ENCODE results near the gene DIS3L. TPM values are rescaled to one million over a fixed set of nuclear protein-coding genes. Genes with fewer than 3 reads are reported as not detected.
A peak's percentile ranks its signal among the peaks of the same experiment; 100 is the strongest.

DIS3L gene
- total RNA-seq, 2 experiments from 2014 or later: 22.6 to 24.3 TPM

DNA sequence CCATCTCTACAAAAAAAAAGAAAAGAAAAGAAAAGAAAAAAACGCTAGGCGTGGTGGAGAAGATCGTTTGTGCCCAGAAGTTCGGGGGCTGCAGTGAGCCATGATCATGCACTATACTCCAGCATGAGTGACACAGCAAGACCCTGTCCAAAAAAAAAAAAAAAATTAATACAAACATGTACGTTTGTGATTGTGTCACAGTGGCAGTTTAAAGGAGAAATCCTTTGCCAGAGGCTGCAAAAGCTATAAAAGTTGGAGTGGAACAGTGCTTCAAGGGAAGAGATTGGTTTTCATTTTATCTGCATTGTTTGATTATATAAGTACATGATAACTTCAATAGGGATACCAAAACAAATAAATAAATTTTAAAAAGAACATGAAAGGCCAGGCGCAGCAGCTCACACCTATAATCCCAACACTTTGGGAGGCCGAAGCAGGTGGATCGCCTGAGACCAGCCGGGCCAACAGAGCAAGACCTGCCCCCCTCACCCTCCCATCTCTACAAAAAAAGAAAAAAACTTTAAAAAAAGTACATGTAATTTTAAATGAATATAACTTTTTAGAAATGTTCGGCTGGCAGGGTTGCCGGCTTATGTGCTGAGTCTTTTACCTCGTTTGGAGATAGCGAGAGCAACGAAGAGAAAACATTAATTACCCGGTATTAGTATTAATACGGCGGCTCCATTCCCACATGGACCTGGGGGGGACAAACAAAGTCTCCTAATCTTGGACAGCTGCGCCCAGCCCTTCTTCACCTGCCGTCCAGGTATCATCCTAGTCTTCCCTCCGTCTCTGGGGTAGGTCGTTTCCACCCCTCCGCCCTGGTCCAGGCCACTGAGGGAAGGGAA is 573 bp upstream of the DIS3L start:
- ChIA-PET CTCF (interaction anchor here (0.9 to 2.2 kb wide), 2 partner anchors 93 to 206 kb away, joined by 3 to 13 read pairs; partner anchors contain the start of gene SNAPC5), POLR2A (interaction anchor here (0.7 to 1.9 kb wide), 8 partner anchors 9 to 212 kb away, joined by 3 to 9 read pairs (median 4); partner anchors contain the start of genes MAP2K1, SNAPC5 and ZWILCH)
- no peaks in the 10 kb centered on the region for H3K27me3 ChIP-seq (ENCODE audit: control insufficient read depth in 1 of 2, insufficient read depth in 2 of 2, low read length in 2 of 2)
- H3K36me3 ChIP-seq (ENCODE audit: insufficient read depth, low read length): peaks cover 3% of the 10 kb centered on the region
- ATAC-seq (ENCODE audit: poor library complexity): no peak
- Mint-ChIP-seq H3K27me3 (no peaks in the 10 kb centered on the region), H3K9me3 (no peaks in the 10 kb centered on the region), H3K4me1 (ENCODE audit: low read depth) (peaks cover 52% of the 10 kb centered on the region), H3K36me3 (ENCODE audit: low read depth) (peaks cover 15% of the 10 kb centered on the region), H3K27ac (peak overlapping the region; percentile 97), H3K4me3 (peak overlapping the region; percentile 92)
- peak overlapping the region; percentile 80 to 93 for H3K27ac ChIP-seq (ENCODE audit: low read depth in 1 of 2, low read length in 2 of 2)
- H3K4me3 ChIP-seq (ENCODE audit: low read length): peak overlapping the region; percentile 72
- H3K9me3 ChIP-seq (ENCODE audit: control insufficient read depth in 1 of 2, insufficient read depth in 1 of 2, low read length in 2 of 2): no peaks in the 10 kb centered on the region
- intact Hi-C loops (cut with DNase I, micrococcal nuclease): loop anchor here (2.0 to 10.0 kb wide), 4 partner anchors 65 to 408 kb away; partner anchors contain the start of genes MAP2K1 (in 1 of the 2), SNAPC5 (in 1 of the 2) and TIPIN (in 1 of the 2)
- peaks cover 33% of the 10 kb centered on the region for H3K4me1 ChIP-seq (ENCODE audit: insufficient read depth, low read length)
- TF ChIP-seq, protein P1, sequence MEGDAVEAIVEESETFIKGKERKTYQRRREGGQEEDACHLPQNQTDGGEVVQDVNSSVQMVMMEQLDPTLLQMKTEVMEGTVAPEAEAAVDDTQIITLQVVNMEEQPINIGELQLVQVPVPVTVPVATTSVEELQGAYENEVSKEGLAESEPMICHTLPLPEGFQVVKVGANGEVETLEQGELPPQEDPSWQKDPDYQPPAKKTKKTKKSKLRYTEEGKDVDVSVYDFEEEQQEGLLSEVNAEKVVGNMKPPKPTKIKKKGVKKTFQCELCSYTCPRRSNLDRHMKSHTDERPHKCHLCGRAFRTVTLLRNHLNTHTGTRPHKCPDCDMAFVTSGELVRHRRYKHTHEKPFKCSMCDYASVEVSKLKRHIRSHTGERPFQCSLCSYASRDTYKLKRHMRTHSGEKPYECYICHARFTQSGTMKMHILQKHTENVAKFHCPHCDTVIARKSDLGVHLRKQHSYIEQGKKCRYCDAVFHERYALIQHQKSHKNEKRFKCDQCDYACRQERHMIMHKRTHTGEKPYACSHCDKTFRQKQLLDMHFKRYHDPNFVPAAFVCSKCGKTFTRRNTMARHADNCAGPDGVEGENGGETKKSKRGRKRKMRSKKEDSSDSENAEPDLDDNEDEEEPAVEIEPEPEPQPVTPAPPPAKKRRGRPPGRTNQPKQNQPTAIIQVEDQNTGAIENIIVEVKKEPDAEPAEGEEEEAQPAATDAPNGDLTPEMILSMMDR (IDR thresholded peaks at IDR 0.05): no peak
- peak in 1 of 14 experiments; percentile 6 for DNase-seq

DNA sequence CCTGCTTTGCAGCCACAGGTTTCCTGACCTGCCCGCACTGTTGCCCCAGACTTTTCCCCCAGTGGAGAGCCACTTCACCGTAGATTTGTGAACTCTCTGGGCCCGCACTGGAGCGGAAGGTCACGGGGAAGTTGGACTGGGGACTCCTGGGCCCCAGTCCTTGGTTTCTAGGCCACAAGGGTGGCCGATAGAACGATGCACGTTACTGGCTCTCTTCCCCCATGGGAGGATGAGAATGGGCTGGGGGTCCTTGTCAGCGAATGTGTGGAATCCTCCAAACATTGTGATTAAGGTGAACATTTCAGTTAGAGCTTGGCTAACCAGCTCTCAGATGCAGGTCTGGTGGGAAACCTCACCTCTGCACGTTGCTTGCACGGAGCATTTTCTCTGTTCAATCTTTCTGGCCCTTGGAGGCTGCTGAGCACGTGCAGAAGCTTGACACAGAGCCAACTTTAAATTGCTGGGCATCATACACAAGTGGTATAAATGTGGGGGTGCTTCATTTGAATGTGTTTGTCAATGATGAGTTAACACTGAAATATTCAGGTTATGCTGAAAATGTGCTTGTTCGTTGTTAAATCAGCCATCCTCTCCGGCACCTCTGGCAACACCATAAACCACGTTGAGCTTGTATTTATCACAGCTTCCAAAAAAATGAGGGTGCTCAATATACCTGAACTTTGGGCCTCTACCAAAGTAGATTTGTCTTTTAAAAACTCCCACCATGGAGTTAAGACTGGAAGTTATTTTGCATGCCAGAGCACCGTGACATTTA is 976 bp downstream of the DIS3L start:
- no peaks in the 10 kb centered on the region for H3K9me3 Mint-ChIP-seq
- peaks cover 28% of the 10 kb centered on the region for H3K36me3 Mint-ChIP-seq (ENCODE audit: low read depth)
- Histone ChIP-seq H3K9me3 (ENCODE audit: control insufficient read depth in 1 of 2, insufficient read depth in 1 of 2, low read length in 2 of 2) (no peaks in the 10 kb centered on the region), H3K4me3 (ENCODE audit: low read length) (peak overlapping the region; percentile 75), H3K4me1 (ENCODE audit: insufficient read depth, low read length) (peaks cover 33% of the 10 kb centered on the region), H3K27me3 (ENCODE audit: control insufficient read depth in 1 of 2, insufficient read depth in 2 of 2, low read length in 2 of 2) (no peaks in the 10 kb centered on the region), H3K27ac (ENCODE audit: low read depth in 1 of 2, low read length in 2 of 2) (peak overlapping the region; percentile 80 to 86), H3K36me3 (ENCODE audit: insufficient read depth, low read length) (peaks cover 12% of the 10 kb centered on the region)
- H3K4me3 Mint-ChIP-seq: peak overlapping the region; percentile 86
- CTCF ChIA-PET: no interaction called here
- H3K27me3 Mint-ChIP-seq: no peaks in the 10 kb centered on the region
- peak in 5 of 14 experiments; percentile 5 to 54 (median 52) for DNase-seq
- H3K4me1 Mint-ChIP-seq (ENCODE audit: low read depth): peaks cover 49% of the 10 kb centered on the region
- ATAC-seq (ENCODE audit: poor library complexity): peak; percentile 29
- intact Hi-C loops (cut with DNase I, micrococcal nuclease): loop anchor here (5.0 to 10.0 kb wide), 3 partner anchors 63 to 410 kb away; partner anchors contain the start of genes MAP2K1 (in 1 of the 2) and TIPIN (in 1 of the 2)
- H3K27ac Mint-ChIP-seq: peak overlapping the region; percentile 91
- POLR2A ChIA-PET: interaction anchor here (0.6 to 1.5 kb wide), 9 partner anchors 8 to 425 kb away, joined by 3 to 12 read pairs (median 3); partner anchors contain the start of genes RAB11A, RPL4, TIPIN and ZWILCH
- TF ChIP-seq, protein P1 (IDR thresholded peaks at IDR 0.05): no peak

DNA sequence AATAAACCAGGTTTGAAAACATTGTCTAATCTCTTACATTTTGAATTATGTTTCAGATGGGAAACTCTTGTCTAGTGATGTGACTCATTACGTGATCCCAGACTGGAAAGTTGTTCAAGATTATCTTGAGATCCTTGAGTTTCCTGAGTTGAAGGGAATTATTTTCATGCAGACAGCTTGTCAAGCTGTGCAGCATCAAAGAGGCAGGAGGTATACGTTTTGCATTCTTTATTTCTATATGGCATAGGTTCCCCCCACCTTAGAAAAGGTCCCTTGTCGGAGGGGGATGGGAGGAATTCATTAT is 1.5 kb downstream of the DIS3L start:
- POLR2A ChIA-PET: interaction anchor here (1.1 to 1.5 kb wide), 4 partner anchors 109 to 426 kb away, joined by 3 to 12 read pairs (median 10); partner anchors contain the start of genes RAB11A, RPL4 and ZWILCH

More for the DNA sequence above, 1.5 kb downstream of the DIS3L start:
- TF ChIP-seq, protein P1 (IDR thresholded peaks at IDR 0.05): no peak
- Histone ChIP-seq H3K9me3 (ENCODE audit: control insufficient read depth in 1 of 2, insufficient read depth in 1 of 2, low read length in 2 of 2) (no peaks in the 10 kb centered on the region), H3K27ac (ENCODE audit: low read depth in 1 of 2, low read length in 2 of 2) (no peak overlapping the region), H3K27me3 (ENCODE audit: control insufficient read depth in 1 of 2, insufficient read depth in 2 of 2, low read length in 2 of 2) (no peaks in the 10 kb centered on the region), H3K4me3 (ENCODE audit: low read length) (no peak overlapping the region), H3K4me1 (ENCODE audit: insufficient read depth, low read length) (peaks cover 33% of the 10 kb centered on the region), H3K36me3 (ENCODE audit: insufficient read depth, low read length) (peaks cover 12% of the 10 kb centered on the region)
- H3K4me3 Mint-ChIP-seq: peak overlapping the region; percentile 86
- CTCF ChIA-PET: no interaction called here
- no peaks in the 10 kb centered on the region for H3K27me3 Mint-ChIP-seq
- H3K9me3 Mint-ChIP-seq: no peaks in the 10 kb centered on the region
- intact Hi-C loops (cut with DNase I, micrococcal nuclease): loop anchor here (5.0 to 10.0 kb wide), 3 partner anchors 62 to 410 kb away; partner anchors contain the start of genes MAP2K1 (in 1 of the 2) and TIPIN (in 1 of the 2)
- ATAC-seq (ENCODE audit: poor library complexity) (no peak), DNase-seq (no peak)
- peaks cover 31% of the 10 kb centered on the region for H3K36me3 Mint-ChIP-seq (ENCODE audit: low read depth)
- H3K27ac Mint-ChIP-seq: peak overlapping the region; percentile 91
- H3K4me1 Mint-ChIP-seq (ENCODE audit: low read depth): peaks cover 49% of the 10 kb centered on the region
